ENCODE results near the gene PIGL. TPM values are rescaled to one million over a fixed set of nuclear protein-coding genes. Genes with fewer than 3 reads are reported as not detected.

PIGL gene
- total and polyA plus RNA-seq, 2 experiments from 2014 or later: 32.9 to 47.3 TPM

DNA sequence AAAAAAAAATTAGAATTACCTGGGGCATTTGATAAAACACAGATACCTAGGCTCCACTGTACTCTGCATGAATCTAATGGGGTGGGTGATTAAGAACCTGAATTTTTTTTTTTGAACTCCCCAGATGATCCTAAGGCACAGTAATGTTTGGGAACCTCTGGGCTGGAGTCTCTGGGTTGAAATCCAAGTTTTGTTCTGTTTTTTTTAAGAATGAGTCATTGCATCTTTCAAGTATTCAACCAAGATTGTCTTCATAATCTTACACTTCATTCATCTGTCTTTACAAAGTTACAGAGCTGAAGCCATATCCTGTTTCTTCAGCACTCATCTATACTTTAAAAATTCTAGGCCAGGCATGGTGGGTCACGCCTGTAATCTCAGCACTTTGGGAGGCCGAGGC lies 52.6 kb downstream of the PIGL start:
- DNase-seq (ENCODE audit: low spot score) (no peak), ATAC-seq (no peak)
- no peak overlapping the region for H2AFZ ChIP-seq
- H3K27ac ChIP-seq (ENCODE audit: low read depth): no peak overlapping the region
- H3K36me3 ChIP-seq (ENCODE audit: insufficient read depth): no peaks in the 10 kb centered on the region; the same call in 1 of the 2 replicates
- no peak overlapping the region for H3K4me2 ChIP-seq
- Mint-ChIP-seq H3K27ac (no peak overlapping the region), H3K4me3 (no peak overlapping the region), H3K36me3 (ENCODE audit: low read depth) (no peaks in the 10 kb centered on the region), H3K9me3 (peaks cover 4% of the 10 kb centered on the region; the same call in 1 of the 3 replicates), H3K27me3 (ENCODE audit: insufficient read depth, low read depth, poor library complexity) (no peaks in the 10 kb centered on the region), H3K4me1 (no peaks in the 10 kb centered on the region)
- 0 out of 2 replicates have a peak, but pooled peaks cover 3% of the 10 kb centered on the region for H3K9me2 ChIP-seq (ENCODE audit: insufficient read depth)
- no peaks in the 10 kb centered on the region for H3K4me1 ChIP-seq (ENCODE audit: insufficient read depth)
- TF ChIP-seq ZNF331 (CRISPR knock-in tag; IDR thresholded peaks at IDR 0.05; ENCODE audit: low read depth): no peak
- TF ChIP-seq NANOG (IDR thresholded peaks at IDR 0.05; ENCODE audit: borderline replicate concordance): no peak
- TF ChIP-seq POLR2AphosphoS5 (IDR thresholded peaks at IDR 0.05; ENCODE audit: low read depth): no peak
- TF ChIP-seq, protein P1, sequence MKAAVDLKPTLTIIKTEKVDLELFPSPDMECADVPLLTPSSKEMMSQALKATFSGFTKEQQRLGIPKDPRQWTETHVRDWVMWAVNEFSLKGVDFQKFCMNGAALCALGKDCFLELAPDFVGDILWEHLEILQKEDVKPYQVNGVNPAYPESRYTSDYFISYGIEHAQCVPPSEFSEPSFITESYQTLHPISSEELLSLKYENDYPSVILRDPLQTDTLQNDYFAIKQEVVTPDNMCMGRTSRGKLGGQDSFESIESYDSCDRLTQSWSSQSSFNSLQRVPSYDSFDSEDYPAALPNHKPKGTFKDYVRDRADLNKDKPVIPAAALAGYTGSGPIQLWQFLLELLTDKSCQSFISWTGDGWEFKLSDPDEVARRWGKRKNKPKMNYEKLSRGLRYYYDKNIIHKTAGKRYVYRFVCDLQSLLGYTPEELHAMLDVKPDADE (IDR thresholded peaks at IDR 0.05): no peak
- TF ChIP-seq, protein P2, sequence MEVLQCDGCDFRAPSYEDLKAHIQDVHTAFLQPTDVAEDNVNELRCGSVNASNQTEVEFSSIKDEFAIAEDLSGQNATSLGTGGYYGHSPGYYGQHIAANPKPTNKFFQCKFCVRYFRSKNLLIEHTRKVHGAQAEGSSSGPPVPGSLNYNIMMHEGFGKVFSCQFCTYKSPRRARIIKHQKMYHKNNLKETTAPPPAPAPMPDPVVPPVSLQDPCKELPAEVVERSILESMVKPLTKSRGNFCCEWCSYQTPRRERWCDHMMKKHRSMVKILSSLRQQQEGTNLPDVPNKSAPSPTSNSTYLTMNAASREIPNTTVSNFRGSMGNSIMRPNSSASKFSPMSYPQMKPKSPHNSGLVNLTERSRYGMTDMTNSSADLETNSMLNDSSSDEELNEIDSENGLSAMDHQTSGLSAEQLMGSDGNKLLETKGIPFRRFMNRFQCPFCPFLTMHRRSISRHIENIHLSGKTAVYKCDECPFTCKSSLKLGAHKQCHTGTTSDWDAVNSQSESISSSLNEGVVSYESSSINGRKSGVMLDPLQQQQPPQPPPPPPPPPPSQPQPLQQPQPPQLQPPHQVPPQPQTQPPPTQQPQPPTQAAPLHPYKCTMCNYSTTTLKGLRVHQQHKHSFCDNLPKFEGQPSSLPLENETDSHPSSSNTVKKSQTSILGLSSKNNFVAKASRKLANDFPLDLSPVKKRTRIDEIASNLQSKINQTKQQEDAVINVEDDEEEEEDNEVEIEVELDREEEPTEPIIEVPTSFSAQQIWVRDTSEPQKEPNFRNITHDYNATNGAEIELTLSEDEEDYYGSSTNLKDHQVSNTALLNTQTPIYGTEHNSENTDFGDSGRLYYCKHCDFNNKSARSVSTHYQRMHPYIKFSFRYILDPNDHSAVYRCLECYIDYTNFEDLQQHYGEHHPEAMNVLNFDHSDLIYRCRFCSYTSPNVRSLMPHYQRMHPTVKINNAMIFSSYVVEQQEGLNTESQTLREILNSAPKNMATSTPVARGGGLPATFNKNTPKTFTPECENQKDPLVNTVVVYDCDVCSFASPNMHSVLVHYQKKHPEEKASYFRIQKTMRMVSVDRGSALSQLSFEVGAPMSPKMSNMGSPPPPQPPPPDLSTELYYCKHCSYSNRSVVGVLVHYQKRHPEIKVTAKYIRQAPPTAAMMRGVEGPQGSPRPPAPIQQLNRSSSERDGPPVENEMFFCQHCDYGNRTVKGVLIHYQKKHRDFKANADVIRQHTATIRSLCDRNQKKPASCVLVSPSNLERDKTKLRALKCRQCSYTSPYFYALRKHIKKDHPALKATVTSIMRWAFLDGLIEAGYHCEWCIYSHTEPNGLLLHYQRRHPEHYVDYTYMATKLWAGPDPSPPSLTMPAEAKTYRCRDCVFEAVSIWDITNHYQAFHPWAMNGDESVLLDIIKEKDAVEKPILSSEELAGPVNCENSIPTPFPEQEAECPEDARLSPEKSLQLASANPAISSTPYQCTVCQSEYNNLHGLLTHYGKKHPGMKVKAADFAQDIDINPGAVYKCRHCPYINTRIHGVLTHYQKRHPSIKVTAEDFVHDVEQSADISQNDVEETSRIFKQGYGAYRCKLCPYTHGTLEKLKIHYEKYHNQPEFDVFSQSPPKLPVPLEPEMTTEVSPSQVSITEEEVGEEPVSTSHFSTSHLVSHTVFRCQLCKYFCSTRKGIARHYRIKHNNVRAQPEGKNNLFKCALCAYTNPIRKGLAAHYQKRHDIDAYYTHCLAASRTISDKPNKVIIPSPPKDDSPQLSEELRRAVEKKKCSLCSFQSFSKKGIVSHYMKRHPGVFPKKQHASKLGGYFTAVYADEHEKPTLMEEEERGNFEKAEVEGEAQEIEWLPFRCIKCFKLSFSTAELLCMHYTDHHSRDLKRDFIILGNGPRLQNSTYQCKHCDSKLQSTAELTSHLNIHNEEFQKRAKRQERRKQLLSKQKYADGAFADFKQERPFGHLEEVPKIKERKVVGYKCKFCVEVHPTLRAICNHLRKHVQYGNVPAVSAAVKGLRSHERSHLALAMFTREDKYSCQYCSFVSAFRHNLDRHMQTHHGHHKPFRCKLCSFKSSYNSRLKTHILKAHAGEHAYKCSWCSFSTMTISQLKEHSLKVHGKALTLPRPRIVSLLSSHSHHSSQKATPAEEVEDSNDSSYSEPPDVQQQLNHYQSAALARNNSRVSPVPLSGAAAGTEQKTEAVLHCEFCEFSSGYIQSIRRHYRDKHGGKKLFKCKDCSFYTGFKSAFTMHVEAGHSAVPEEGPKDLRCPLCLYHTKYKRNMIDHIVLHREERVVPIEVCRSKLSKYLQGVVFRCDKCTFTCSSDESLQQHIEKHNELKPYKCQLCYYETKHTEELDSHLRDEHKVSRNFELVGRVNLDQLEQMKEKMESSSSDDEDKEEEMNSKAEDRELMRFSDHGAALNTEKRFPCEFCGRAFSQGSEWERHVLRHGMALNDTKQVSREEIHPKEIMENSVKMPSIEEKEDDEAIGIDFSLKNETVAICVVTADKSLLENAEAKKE (CRISPR knock-in tag; IDR thresholded peaks at IDR 0.05): no peak
- TF ChIP-seq STAT1 (IDR thresholded peaks at IDR 0.05; ENCODE audit: unreplicated experiment): no peak
- no peak for TF ChIP-seq EZH2phosphoT487 (IDR thresholded peaks at IDR 0.05; ENCODE audit: unreplicated experiment)
- H3K4me3 ChIP-seq: no peak overlapping the region
- H3K79me2 ChIP-seq (replicated peaks; ENCODE audit: insufficient read depth): no peaks in the 10 kb centered on the region
- no peaks in the 10 kb centered on the region for H4K20me1 ChIP-seq (replicated peaks; ENCODE audit: insufficient read depth)
- H3K27me3 ChIP-seq (ENCODE audit: insufficient read depth): no peaks in the 10 kb centered on the region
- no peaks in the 10 kb centered on the region for H3F3A ChIP-seq (replicated peaks; ENCODE audit: low read depth)
